NCI-H146 treated with DMSO at 0.1 percent for 48 hours (cell line): Measurements from ENCODE around the gene FREY1.

ENCODE experiments used
- DNase-seq: peaks from one replicate; lab custom pipeline; 2025; ENCODE audit not compliant: unreplicated experiment; lab: John Stamatoyannopoulos, UW

The FREY1 gene

GRCh38 chr11:45906965-45907611 is at the start of gene FREY1:
FREY1 (minus strand) TSS chr11:45907271; CDS start chr11:45907245, 26 bp downstream.
- no peak for DNase-seq

GRCh38 chr11:45949992-45950407 is 42.9 kb upstream of the FREY1 start:
- DNase-seq: no peak

GRCh38 chr11:45948356-45948755 is 41.3 kb upstream of the FREY1 start:
- DNase-seq: no peak

- no peak for DNase-seq
Observed at GRCh38 chr11:45947885-45948284, 40.8 kb upstream of the FREY1 start.

- DNase-seq: no peak
Observed at GRCh38 chr11:45945397-45945999, 38.4 kb upstream of the FREY1 start.

GRCh38 chr11:45942381-45942780 is 35.3 kb upstream of the FREY1 start:
- DNase-seq: no peak

GRCh38 chr11:45941285-45941684 is 34.2 kb upstream of the FREY1 start:
- no peak for DNase-seq

GRCh38 chr11:45939836-45940235 is 32.8 kb upstream of the FREY1 start:
- no peak for DNase-seq

- DNase-seq: no peak
Observed at GRCh38 chr11:45937916-45938315, 30.8 kb upstream of the FREY1 start.

- DNase-seq: no peak
Observed at GRCh38 chr11:45936511-45937054, 29.5 kb upstream of the FREY1 start.

- no peak for DNase-seq
Observed at GRCh38 chr11:45935349-45936064, 28.4 kb upstream of the FREY1 start.

- DNase-seq: no peak
Observed at GRCh38 chr11:45934580-45935318, 27.7 kb upstream of the FREY1 start.

GRCh38 chr11:45933846-45934579 is 26.9 kb upstream of the FREY1 start:
- DNase-seq: no peak

- no peak for DNase-seq
Observed at GRCh38 chr11:45933131-45933831, 26.2 kb upstream of the FREY1 start.

GRCh38 chr11:45932217-45932616 is 25.1 kb upstream of the FREY1 start:
- DNase-seq: no peak

GRCh38 chr11:45931739-45932138 is 24.7 kb upstream of the FREY1 start:
- DNase-seq: no peak

GRCh38 chr11:45930951-45931570 is 24.0 kb upstream of the FREY1 start:
- DNase-seq: no peak

- peak; percentile 65 for DNase-seq
Observed at GRCh38 chr11:45930031-45930794, 23.1 kb upstream of the FREY1 start.
